Bronchial epithelial cell (primary cell): ENCODE measurements around the gene DYNLT5. TPM values are rescaled to one million over a fixed set of nuclear protein-coding genes. Genes with fewer than 3 reads are reported as not detected.

ENCODE experiments used
- DNase-seq: peaks from one replicate; pipeline ENCODE4 v3.0.0-alpha.2; 2010; ENCODE audit warnings: low read depth
- FAIRE-seq: peaks from 2 replicates; lab custom pipeline; 2011; peaks lifted over from hg19 to GRCh38; lab: Jason Lieb, UNC
- H3K27me3 ChIP-seq: 2 replicates; pipeline ENCODE4 v1.5.1; 2011; ENCODE audit warnings: low read length; ENCODE audit not compliant: control insufficient read depth, insufficient read depth
- H3K36me3 ChIP-seq: 2 replicates; pipeline ENCODE4 v1.5.1; 2011; ENCODE audit warnings: low read length; ENCODE audit not compliant: control insufficient read depth, insufficient read depth
- H3K4me3 ChIP-seq: 2 replicates; pipeline ENCODE4 v1.5.1; 2011; ENCODE audit warnings: mild to moderate bottlenecking, low read depth, low read length, control low read depth
- total RNA-seq: library from RNA; depleted of rRNA; stranded (reverse); fragments of >200 nt; gene quantifications from 2 replicates; pipeline ENCODE4 v1.2.1, GENCODE V29; 2014
- TF ChIP-seq, protein P1 (sequence below): IDR thresholded peaks from 2 replicates; pipeline ENCODE4 v1.5.1; 2011; ENCODE audit warnings: mild to moderate bottlenecking, moderate library complexity, low read length, control low read depth, inconsistent platforms; ENCODE audit not compliant: insufficient read depth, severe bottlenecking

DYNLT5 gene
- total RNA-seq, 1 donor from 2014 or later = not detected

DNA sequence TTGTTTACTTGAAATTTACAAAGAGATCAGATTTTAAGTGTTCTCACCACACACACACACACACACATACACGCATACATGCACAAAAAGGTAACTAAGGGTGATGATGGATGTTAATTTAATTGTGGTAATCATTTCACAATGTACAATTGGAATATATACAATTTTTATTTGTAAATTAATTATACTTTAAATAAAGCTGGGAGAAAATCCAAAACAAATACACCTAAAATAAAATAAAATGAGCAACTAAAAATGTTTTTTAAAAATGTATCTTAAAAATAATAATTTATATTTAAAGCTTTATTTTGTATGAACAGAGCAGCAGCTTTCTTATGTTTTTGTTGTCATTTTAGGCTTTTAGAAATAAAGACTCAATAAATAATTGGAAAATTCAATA, 57.0 kb downstream of the DYNLT5 start:
- Histone ChIP-seq H3K27me3 (no peaks in the 10 kb centered on the region), H3K36me3 (no peaks in the 10 kb centered on the region), H3K4me3 (no peak overlapping the region)
- no peak for DNase-seq
- TF ChIP-seq, protein P1, sequence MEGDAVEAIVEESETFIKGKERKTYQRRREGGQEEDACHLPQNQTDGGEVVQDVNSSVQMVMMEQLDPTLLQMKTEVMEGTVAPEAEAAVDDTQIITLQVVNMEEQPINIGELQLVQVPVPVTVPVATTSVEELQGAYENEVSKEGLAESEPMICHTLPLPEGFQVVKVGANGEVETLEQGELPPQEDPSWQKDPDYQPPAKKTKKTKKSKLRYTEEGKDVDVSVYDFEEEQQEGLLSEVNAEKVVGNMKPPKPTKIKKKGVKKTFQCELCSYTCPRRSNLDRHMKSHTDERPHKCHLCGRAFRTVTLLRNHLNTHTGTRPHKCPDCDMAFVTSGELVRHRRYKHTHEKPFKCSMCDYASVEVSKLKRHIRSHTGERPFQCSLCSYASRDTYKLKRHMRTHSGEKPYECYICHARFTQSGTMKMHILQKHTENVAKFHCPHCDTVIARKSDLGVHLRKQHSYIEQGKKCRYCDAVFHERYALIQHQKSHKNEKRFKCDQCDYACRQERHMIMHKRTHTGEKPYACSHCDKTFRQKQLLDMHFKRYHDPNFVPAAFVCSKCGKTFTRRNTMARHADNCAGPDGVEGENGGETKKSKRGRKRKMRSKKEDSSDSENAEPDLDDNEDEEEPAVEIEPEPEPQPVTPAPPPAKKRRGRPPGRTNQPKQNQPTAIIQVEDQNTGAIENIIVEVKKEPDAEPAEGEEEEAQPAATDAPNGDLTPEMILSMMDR = no peak
- no peak for FAIRE-seq

DNA sequence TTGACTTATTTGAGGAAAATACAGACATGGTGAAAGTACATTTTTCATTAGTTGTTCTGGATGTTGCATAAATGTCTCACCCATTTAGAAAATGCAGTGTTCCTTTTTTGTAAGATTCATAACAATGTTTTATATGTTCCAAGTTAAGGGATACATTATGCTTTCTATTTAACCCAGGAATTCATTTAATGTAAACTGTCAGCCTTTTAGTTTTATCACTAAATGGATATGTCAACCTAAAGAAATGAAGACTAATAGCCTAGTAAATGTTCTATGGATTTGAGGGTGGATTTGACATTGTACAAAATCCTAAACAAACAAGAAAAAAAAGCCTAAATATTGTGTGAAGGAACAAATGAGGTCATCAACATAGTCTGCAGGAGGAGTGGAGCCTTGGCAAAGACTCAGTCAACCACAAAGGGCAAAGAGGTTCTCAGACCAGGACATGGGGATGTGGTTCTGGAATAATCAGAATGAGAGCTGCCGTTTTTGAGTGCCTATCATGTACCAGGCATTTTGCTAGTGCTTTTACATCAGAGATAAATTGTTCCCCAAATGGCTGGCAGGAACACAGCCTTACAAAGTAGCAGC, 57.6 kb downstream of the DYNLT5 start:
- no peak overlapping the region for H3K4me3 ChIP-seq
- no peak for FAIRE-seq
- no peaks in the 10 kb centered on the region for H3K36me3 ChIP-seq
- TF ChIP-seq, protein P1 = no peak
- peak; percentile 2 for DNase-seq
- no peaks in the 10 kb centered on the region for H3K27me3 ChIP-seq

DNA sequence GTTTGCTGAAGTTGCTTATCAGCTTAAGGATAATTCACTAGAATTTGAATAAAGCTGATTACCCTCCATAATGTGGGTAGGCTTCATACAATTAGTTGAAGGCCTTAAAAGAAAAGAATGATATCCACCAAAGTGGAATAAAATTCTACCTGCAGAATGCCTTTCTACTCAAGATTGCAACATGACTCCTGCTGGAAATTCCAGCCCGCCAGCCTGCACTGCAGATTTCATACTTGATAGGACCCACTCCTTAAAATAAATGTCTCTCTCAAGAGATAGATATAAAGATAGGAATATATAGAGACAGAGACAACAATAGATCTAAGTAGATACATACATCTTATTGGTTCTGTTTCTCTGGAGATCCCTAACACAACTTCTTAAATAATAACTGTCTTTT, 72.5 kb downstream of the DYNLT5 start:
- Histone ChIP-seq H3K36me3 (no peaks in the 10 kb centered on the region), H3K27me3 (no peaks in the 10 kb centered on the region), H3K4me3 (no peak overlapping the region)
- FAIRE-seq (no peak), DNase-seq (no peak)
- TF ChIP-seq, protein P1 = no peak

Other genes with a start within 250 kb of the DYNLT5 start
- gene SGIP1, start 218.3 kb upstream of the DYNLT5 start, total RNA-seq = 0.79 TPM in 1 of 2 replicates, not detected in the other
- gene INSL5, start 48.8 kb downstream of the DYNLT5 start, total RNA-seq = not detected in 2 replicates
- gene DNAI4, start 172.4 kb downstream of the DYNLT5 start, total RNA-seq = 1.3 and 4.6 TPM in 2 replicates
- 16.8 and 21.5 TPM in 2 replicates for gene MIER1, start 172.5 kb downstream of the DYNLT5 start, total RNA-seq